HCT116 (cell line): ENCODE results near the gene ATP6AP1. TPM values are rescaled to one million over a fixed set of nuclear protein-coding genes. Genes with fewer than 3 reads are reported as not detected.

Source experiments
- ATAC-seq: fragments of 200-7000 bp; cut with Tn5 transposase; 2 replicates; pipeline ENCODE4 v1.9.1; 2020; ENCODE audit warnings: mild to moderate bottlenecking, moderate library complexity
- BruUV-seq: library from RNA; stranded (reverse); fragments of 400-500 nt; replicated peaks from 2 replicates; lab custom pipeline; 2021; lab: Mats Ljungman, UMichigan
- CTCF ChIA-PET: fragments of 300-600 bp; sonication (Branson Sonifier 250); formaldehyde crosslinking; loops from one replicate; lab custom pipeline; 2021; ENCODE audit warnings: antibody characterized with exemption; lab: Charles Lee
- POLR2A ChIA-PET: fragments of 300-600, 350-600 bp; sonication (Branson Sonifier 250); formaldehyde crosslinking; loops from one replicate; lab custom pipeline; 2021; ENCODE audit warnings: antibody characterized with exemption; lab: Charles Lee
- RAD21 ChIA-PET, 2 experiments: fragments of 300-600 bp; sonication (Branson Sonifier 250); formaldehyde crosslinking; loops; one replicate each; lab custom pipeline; 2023; ENCODE audit warnings: low total read pairs in 2 of 2; ENCODE audit not compliant: uncharacterized antibody in 2 of 2, unreplicated experiment in 2 of 2, low non-redundant PET in 1 of 2; lab: Charles Lee
- DNase-seq: peaks from one replicate; pipeline ENCODE4 v3.0.0-alpha.2; 2010; ENCODE audit warnings: low read depth, low spot score
- H2AFZ ChIP-seq: fragments of 200-600 bp; shearing (Covaris generic), sonication (generic); 2 replicates; pipeline ENCODE4 v1.6.1; 2017; ENCODE audit warnings: low read depth, mixed run types, mixed read lengths, antibody characterized with exemption, low read length; ENCODE audit not compliant: poor library complexity, severe bottlenecking
- H3K27ac ChIP-seq: 2 replicates; pipeline ENCODE4 v1.5.1; 2012; ENCODE audit warnings: low read depth, low read length
- H3K27me3 ChIP-seq: fragments of 200-600 bp; sonication (generic); 2 replicates; pipeline ENCODE4 v1.6.1; 2016; ENCODE audit warnings: mixed run types, low read length, mixed read lengths; ENCODE audit not compliant: insufficient read depth
- H3K36me3 ChIP-seq, 2 experiments: fragments of 200-500 bp in 1 of 2; fragments of 200-600 bp in 1 of 2; sonication (Bioruptor generic) in 1 of 2; sonication (generic) in 1 of 2; 2 replicates each; pipeline versions ENCODE4 v1.5.1 to v1.6.1; 2014 to 2016; ENCODE audit warnings: low read length in 2 of 2, inconsistent platforms in 1 of 2, mixed read lengths in 1 of 2, mixed run types in 1 of 2; ENCODE audit not compliant: insufficient read depth in 2 of 2, control insufficient read depth in 1 of 2
- H3K4me1 ChIP-seq, 2 experiments: fragments of 200-600 bp in 1 of 2; sonication (generic) in 1 of 2; 2 replicates each; pipeline versions ENCODE4 v1.5.1 to v1.6.1; 2012 to 2017; ENCODE audit warnings: low read length in 2 of 2, inconsistent platforms in 1 of 2, mild to moderate bottlenecking in 1 of 2, mixed read lengths in 1 of 2, mixed run types in 1 of 2, moderate library complexity in 1 of 2; ENCODE audit not compliant: insufficient read depth in 2 of 2, control insufficient read depth in 1 of 2
- H3K4me2 ChIP-seq: fragments of 200-600 bp; sonication (generic); 2 replicates; pipeline ENCODE4 v1.6.1; 2017; ENCODE audit warnings: mixed run types, low read length, mixed read lengths
- H3K4me3 ChIP-seq, 2 experiments: fragments of 200-600 bp in 1 of 2; sonication (generic) in 1 of 2; replicated peaks in 1 of 2; 2 replicates each; pipeline ENCODE4 v1.5.1; 2011 to 2016; ENCODE audit warnings: low read length in 2 of 2, control low read depth in 1 of 2, low read depth in 1 of 2, mild to moderate bottlenecking in 1 of 2, mixed read lengths in 1 of 2, mixed run types in 1 of 2
- H3K79me2 ChIP-seq: fragments of 200-600 bp; sonication (generic); 2 replicates; pipeline ENCODE4 v1.6.1; 2017; ENCODE audit warnings: mild to moderate bottlenecking, mixed run types, low read length, moderate library complexity, mixed read lengths; ENCODE audit not compliant: insufficient read depth
- H3K9ac ChIP-seq: fragments of 200-600 bp; sonication (generic); 2 replicates; pipeline ENCODE4 v1.6.1; 2016; ENCODE audit warnings: low read length, mixed read lengths
- H3K9me2 ChIP-seq: fragments of 200-600 bp; sonication (generic), shearing (Covaris generic); 2 replicates; pipeline ENCODE4 v1.6.1; 2017; ENCODE audit warnings: mixed run types, mild to moderate bottlenecking, moderate library complexity; ENCODE audit not compliant: insufficient read depth
- H3K9me3 ChIP-seq, 2 experiments: fragments of 200-500 bp in 1 of 2; fragments of 200-600 bp in 1 of 2; sonication (Bioruptor generic) in 1 of 2; sonication (generic) in 1 of 2; 2 replicates each; pipeline ENCODE4 v1.6.1; 2014 to 2017; ENCODE audit warnings: low read length in 2 of 2, mixed read lengths in 2 of 2, inconsistent platforms in 1 of 2, low read depth in 1 of 2, mild to moderate bottlenecking in 1 of 2, mixed run types in 1 of 2, moderate library complexity in 1 of 2; ENCODE audit not compliant: control insufficient read depth in 1 of 2, insufficient read depth in 1 of 2
- H4K20me1 ChIP-seq: fragments of 200-600 bp; sonication (generic), shearing (Covaris generic); 2 replicates; pipeline ENCODE4 v1.6.1; 2017; ENCODE audit warnings: mixed run types, mild to moderate bottlenecking, moderate library complexity; ENCODE audit not compliant: insufficient read depth
- POLR2A ChIP-seq: IDR thresholded peaks from 2 replicates; pipeline ENCODE4 v1.7.0; 2011; ENCODE audit warnings: borderline replicate concordance; ENCODE audit not compliant: insufficient read depth, insufficient read length; ENCODE audit errors: extremely low read depth
- RAD21 ChIP-seq: IDR thresholded peaks from 2 replicates; pipeline ENCODE4 v1.6.1; 2012; ENCODE audit warnings: low read depth, mild to moderate bottlenecking
- ZFX ChIP-seq: fragments of 450-650 bp; IDR thresholded peaks from 2 replicates; pipeline ENCODE4 v1.6.1; 2017
- intact Hi-C: fragments of 100-400 bp; cut with micrococcal nuclease; formaldehyde crosslinking; loops from 2 replicates; pipeline ENCODE4 v1.10.0; 2022
- microRNA-seq: library from miRNA; unstranded; fragments of <30 nt; microRNA quantifications from one replicate; pipeline ENCODE4, GENCODE V29; 2016; ENCODE audit warnings: borderline number of aligned reads
- total RNA-seq: library from RNA; stranded (reverse); gene quantifications from one replicate; pipeline ENCODE4 v1.2.1, GENCODE V29; 2021; ENCODE audit not compliant: unreplicated experiment
- TF ChIP-seq, protein P1 (sequence below): IDR thresholded peaks from 2 replicates; pipeline ENCODE4 v1.6.1; 2012

The ATP6AP1 gene
- total RNA-seq, 1 experiment from 2014 or later: 53.4 TPM

DNA sequence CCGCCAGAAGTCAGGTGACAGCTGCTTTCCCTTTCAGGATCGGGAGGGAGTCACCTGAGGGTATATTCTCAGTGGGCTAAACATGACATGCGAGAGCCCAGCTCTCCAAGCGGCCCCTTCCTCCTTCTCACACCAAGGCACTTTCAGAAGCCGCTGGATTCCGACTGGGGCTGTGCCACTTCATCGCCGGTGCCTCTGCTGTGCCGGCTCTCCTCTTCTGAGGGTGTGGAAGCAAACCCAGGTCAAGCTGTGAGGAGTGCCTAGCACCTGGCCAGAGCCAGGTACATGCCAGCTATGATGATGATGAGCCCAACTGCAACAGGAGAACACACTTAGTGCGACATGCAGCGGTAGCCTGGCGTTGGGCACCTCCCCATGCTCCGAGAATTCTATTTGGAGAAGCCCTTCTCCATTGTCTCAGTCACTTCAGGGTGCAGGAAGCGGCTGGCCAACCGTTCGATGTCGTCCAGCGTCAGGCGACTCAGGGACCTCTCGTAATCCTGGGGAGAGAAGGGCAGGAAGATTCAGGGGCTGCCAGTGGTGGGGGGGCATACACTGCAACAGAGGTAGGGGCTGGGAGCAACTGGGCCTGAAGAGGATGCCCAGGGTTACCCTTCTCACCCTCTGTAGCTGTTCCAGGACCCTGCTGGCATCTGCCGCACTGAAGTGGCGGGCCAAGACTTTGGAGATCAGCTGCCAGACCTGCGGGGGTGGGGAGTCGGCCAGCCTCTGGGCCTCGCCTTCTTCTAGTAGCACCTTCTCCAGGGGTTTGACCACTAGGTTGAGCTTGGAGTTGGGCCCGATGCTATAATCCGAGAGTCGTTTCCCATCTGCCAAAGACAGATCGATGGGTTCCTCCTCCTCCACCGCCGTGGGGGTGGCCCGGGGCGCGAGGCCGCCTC lies 56.9 kb downstream of the ATP6AP1 start:
- Histone ChIP-seq H3K9ac (peak overlapping the region; percentile 77), H2AFZ (no peak overlapping the region), H3K79me2 (peaks cover 15% of the 10 kb centered on the region), H3K4me1 (peaks cover 7 to 32% of the 10 kb centered on the region in 2 experiments; a peak in 3 of 4 replicates), H3K4me3 (peak overlapping the region; percentile 59 to 67), H3K9me3 (no peaks in the 10 kb centered on the region), H3K36me3 (peaks cover 0 to 10% of the 10 kb centered on the region in 2 experiments; a peak in 1 of 4 replicates), H3K9me2 (no peaks in the 10 kb centered on the region), H3K27me3 (no peaks in the 10 kb centered on the region), H4K20me1 (no peaks in the 10 kb centered on the region), H3K27ac (peak overlapping the region; percentile 92), H3K4me2 (peak overlapping the region; percentile 74)
- DNase-seq (no peak), ATAC-seq (no peak)
- TF ChIP-seq, protein P1, sequence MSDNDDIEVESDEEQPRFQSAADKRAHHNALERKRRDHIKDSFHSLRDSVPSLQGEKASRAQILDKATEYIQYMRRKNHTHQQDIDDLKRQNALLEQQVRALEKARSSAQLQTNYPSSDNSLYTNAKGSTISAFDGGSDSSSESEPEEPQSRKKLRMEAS: no peak
- no peak for TF ChIP-seq RAD21
- no peak for TF ChIP-seq POLR2A
- BruUV-seq: TSS peak; percentile 3
- intact Hi-C loops: no loop called here
- RAD21 ChIA-PET: no interaction called here
- POLR2A ChIA-PET: no interaction called here
- CTCF ChIA-PET: no interaction called here

DNA sequence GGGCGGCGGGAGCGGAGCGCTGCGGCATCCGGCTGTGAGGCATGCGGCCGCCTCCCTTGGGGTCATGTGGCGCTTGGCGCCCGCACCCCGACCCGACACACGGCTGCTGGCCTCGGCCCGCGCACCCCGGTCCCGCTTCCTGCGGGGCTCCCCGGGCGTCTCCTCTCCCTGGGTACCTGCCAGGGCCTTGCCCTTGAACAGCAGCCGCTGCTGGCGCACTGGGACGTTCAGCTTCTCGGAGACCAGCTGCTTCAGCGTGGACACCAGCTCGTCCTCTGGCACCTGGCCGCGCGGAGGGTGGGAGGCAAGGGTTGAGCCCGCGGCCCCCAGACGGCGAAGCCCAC lies 57.5 kb downstream of the ATP6AP1 start:
- peak; percentile 71; the same call in 1 of the 2 replicates for TF ChIP-seq ZFX
- TF ChIP-seq RAD21: no peak
- H3K27me3 ChIP-seq: no peaks in the 10 kb centered on the region
- no peak overlapping the region for H2AFZ ChIP-seq
- H3K9me2 ChIP-seq: no peaks in the 10 kb centered on the region
- CTCF ChIA-PET: no interaction called here
- intact Hi-C loops: no loop called here
- peak overlapping the region; percentile 74 for H3K4me2 ChIP-seq
- no peak for ATAC-seq
- H3K9ac ChIP-seq: peak overlapping the region; percentile 77
- peaks cover 15% of the 10 kb centered on the region for H3K79me2 ChIP-seq
- RAD21 ChIA-PET: no interaction called here
- no peaks in the 10 kb centered on the region for H3K9me3 ChIP-seq
- DNase-seq: no peak
- POLR2A ChIA-PET: interaction anchor here (0.6 kb wide), 1 partner anchor 117 kb away, joined by 4 read pairs; no protein-coding TSS in a partner anchor
- peaks cover 7 to 32% of the 10 kb centered on the region in 2 experiments; a peak in 3 of 4 replicates for H3K4me1 ChIP-seq
- peak overlapping the region; percentile 59 to 67 for H3K4me3 ChIP-seq
- peak overlapping the region; percentile 92 for H3K27ac ChIP-seq
- no peaks in the 10 kb centered on the region for H4K20me1 ChIP-seq
- peaks cover 0 to 10% of the 10 kb centered on the region in 2 experiments; a peak in 1 of 4 replicates for H3K36me3 ChIP-seq
- BruUV-seq: no TSS peak

Small RNA genes lying within 50 kb of the gene (microRNA-seq; reads per million reads assigned to microRNA genes)
- gene MIR6858: not detected

Other genes with a start within 250 kb of the ATP6AP1 start
- gene OPN1MW, start 246.1 kb upstream of the ATP6AP1 start, total RNA-seq: not detected
- not detected for gene OPN1MW2, start 208.9 kb upstream of the ATP6AP1 start, total RNA-seq
- not detected for gene OPN1MW3, start 171.1 kb upstream of the ATP6AP1 start, total RNA-seq
- gene TEX28, start 133.6 kb upstream of the ATP6AP1 start, total RNA-seq: not detected
- 0.34 TPM for gene TKTL1, start 132.9 kb upstream of the ATP6AP1 start, total RNA-seq
- gene FLNA, start 54.0 kb upstream of the ATP6AP1 start, total RNA-seq: 546 TPM
- 102 TPM for gene EMD, start 49.4 kb upstream of the ATP6AP1 start, total RNA-seq
- gene RPL10, start 30.3 kb upstream of the ATP6AP1 start, total RNA-seq: 3,069 TPM
- 16.5 TPM for gene DNASE1L1, start 19.4 kb upstream of the ATP6AP1 start, total RNA-seq
- gene TAFAZZIN, start 17.1 kb upstream of the ATP6AP1 start, total RNA-seq: 28.0 TPM
- gene GDI1, start 8.5 kb downstream of the ATP6AP1 start, total RNA-seq: 122 TPM
- 46.5 TPM for gene FAM50A, start 15.5 kb downstream of the ATP6AP1 start, total RNA-seq
- 89.3 TPM for gene PLXNA3, start 29.6 kb downstream of the ATP6AP1 start, total RNA-seq
- gene LAGE3, start 50.6 kb downstream of the ATP6AP1 start, total RNA-seq: 42.8 TPM
- gene UBL4A, start 57.9 kb downstream of the ATP6AP1 start, total RNA-seq: 37.4 TPM
- gene SLC10A3, start 62.0 kb downstream of the ATP6AP1 start, total RNA-seq: 16.2 TPM
- gene FAM3A, start 87.6 kb downstream of the ATP6AP1 start, total RNA-seq: 15.6 TPM
- gene G6PD, start 118.2 kb downstream of the ATP6AP1 start, total RNA-seq: 109 TPM
- 24.0 TPM for gene IKBKG, start 118.9 kb downstream of the ATP6AP1 start, total RNA-seq
- not detected for gene CTAG1A, start 156.5 kb downstream of the ATP6AP1 start, total RNA-seq
- not detected for gene CTAG1B, start 190.6 kb downstream of the ATP6AP1 start, total RNA-seq
- gene CTAG2, start 224.9 kb downstream of the ATP6AP1 start, total RNA-seq: not detected